ENCODE results near the gene STK17A. TPM values are rescaled to one million over a fixed set of nuclear protein-coding genes. Genes with fewer than 3 reads are reported as not detected.

Gene STK17A
- total and polyA plus RNA-seq, 9 donors, result 9.9 to 19.9 (median 12.7) TPM

DNA sequence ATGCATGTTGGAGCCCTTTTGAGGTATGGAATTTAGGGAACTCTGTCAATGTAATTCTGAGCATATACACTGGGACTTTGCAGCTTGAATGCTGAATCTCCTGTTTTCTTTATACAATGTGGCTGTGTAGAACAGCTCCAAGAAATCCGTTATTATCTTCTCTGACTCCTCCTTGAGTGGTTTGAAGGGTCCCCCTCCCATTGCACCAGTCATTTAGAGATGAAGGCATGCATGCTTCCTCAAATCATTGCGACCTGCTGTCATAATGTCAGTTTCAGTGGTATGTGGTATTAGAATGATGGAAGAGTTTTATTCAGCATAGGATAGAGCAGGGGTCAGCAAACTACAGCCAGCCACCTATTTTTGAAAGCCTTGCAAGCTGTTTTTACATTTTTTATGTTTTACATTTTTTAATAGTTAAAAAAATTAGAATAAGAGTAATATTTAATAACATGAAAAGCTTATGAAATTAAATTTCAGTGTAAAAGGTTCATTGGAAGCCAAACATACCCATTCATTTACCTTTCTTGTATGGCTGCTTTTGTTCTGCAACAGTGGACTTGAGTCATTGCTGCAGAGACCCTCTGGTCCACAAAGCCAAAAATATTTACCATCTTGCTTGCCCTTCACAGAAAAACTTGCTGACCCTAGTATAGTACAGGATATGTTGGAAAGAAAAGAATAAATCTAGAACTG lies 8.1 kb downstream of the STK17A start:
- H3K27ac ChIP-seq, result no peak overlapping the region
- peaks cover 12% of the 10 kb centered on the region for H3K4me1 ChIP-seq (ENCODE audit: insufficient read depth)
- H3K9me3 ChIP-seq, result no peaks in the 10 kb centered on the region
- 70 to 77% (median 73%) methylated on average over 2 of the region's 2 CpGs for WGBS, 3 donors
- H3K36me3 ChIP-seq, result no peaks in the 10 kb centered on the region
- DNase-seq, result no peak
- no peaks in the 10 kb centered on the region for H3K27me3 ChIP-seq
- intact Hi-C loops (cut with DNase I), result no loop called here
- TF ChIP-seq EP300 (IDR thresholded peaks at IDR 0.05) (no peak), POLR2A (IDR thresholded peaks at IDR 0.05) (no peak)
- TF ChIP-seq, protein P1, sequence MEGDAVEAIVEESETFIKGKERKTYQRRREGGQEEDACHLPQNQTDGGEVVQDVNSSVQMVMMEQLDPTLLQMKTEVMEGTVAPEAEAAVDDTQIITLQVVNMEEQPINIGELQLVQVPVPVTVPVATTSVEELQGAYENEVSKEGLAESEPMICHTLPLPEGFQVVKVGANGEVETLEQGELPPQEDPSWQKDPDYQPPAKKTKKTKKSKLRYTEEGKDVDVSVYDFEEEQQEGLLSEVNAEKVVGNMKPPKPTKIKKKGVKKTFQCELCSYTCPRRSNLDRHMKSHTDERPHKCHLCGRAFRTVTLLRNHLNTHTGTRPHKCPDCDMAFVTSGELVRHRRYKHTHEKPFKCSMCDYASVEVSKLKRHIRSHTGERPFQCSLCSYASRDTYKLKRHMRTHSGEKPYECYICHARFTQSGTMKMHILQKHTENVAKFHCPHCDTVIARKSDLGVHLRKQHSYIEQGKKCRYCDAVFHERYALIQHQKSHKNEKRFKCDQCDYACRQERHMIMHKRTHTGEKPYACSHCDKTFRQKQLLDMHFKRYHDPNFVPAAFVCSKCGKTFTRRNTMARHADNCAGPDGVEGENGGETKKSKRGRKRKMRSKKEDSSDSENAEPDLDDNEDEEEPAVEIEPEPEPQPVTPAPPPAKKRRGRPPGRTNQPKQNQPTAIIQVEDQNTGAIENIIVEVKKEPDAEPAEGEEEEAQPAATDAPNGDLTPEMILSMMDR (IDR thresholded peaks at IDR 0.05), result no peak
- H3K4me3 ChIP-seq, result no peak overlapping the region

DNA sequence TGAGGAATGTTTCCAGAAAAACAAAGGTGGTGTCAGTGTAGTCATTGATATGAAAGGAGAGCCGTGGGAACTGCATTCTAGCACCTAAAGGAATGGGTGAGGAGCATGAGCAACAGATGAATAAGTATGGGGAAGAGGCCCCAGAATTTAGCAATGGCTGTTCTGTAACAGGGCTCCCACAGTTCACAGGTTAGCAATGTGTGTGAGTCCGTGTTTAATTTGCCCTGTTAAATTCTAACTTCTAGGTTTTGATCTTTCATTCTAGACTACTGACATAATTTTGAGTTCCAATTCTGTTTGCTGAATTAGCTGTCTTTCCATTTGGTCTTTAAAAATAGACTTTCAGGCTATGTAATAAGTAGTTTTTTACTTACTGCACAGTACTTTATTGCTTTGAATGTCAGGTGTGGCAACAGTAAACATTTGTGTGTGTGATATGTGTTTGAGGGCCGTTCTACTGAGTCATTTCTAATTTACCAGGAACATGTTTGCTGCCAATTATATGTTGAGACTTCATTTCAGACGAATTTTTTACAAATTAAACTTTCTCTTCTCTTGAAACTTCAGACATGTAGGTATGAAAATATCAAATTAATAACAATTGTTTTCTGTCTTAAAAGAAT lies 8.8 kb downstream of the STK17A start:
- H3K27me3 ChIP-seq, result no peaks in the 10 kb centered on the region
- H3K27ac ChIP-seq, result no peak overlapping the region
- no peaks in the 10 kb centered on the region for H3K9me3 ChIP-seq
- H3K4me1 ChIP-seq (ENCODE audit: insufficient read depth), result peaks cover 12% of the 10 kb centered on the region
- DNase-seq, result no peak
- no peak overlapping the region for H3K4me3 ChIP-seq
- WGBS, 3 donors, result 53 to 66% (median 55%) methylated on average over 4 of the region's 4 CpGs
- intact Hi-C loops (cut with DNase I), result no loop called here
- H3K36me3 ChIP-seq, result no peaks in the 10 kb centered on the region
- TF ChIP-seq EP300 (IDR thresholded peaks at IDR 0.05) (no peak), POLR2A (IDR thresholded peaks at IDR 0.05) (no peak)
- TF ChIP-seq, protein P1 (IDR thresholded peaks at IDR 0.05), result no peak

DNA sequence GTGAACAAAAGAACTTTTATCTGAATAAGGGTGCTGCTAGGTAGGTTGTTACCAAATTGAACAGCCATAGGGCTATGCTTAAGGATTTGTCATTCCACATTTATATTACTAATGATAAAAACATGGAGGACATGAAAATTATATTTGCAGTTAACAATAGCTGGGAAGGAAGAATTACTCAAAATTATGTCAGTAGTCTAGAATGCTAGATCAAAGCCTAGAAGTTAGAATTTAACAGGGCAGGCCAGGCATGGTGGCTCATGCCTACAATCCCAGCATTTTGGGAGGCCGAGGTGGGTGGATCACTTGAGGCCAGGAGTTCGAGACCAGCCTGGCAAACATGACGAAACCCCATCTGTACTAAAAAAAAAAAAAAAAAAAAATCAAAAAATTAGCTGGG lies 9.4 kb downstream of the STK17A start:
- 84 to 98% (median 87%) methylated on average over 3 of the region's 3 CpGs for WGBS, 3 donors
- no peak overlapping the region for H3K27ac ChIP-seq
- no peaks in the 10 kb centered on the region for H3K36me3 ChIP-seq
- H3K4me3 ChIP-seq, result no peak overlapping the region
- no peaks in the 10 kb centered on the region for H3K27me3 ChIP-seq
- peaks cover 12% of the 10 kb centered on the region for H3K4me1 ChIP-seq (ENCODE audit: insufficient read depth)
- intact Hi-C loops (cut with DNase I), result no loop called here
- H3K9me3 ChIP-seq, result no peaks in the 10 kb centered on the region
- TF ChIP-seq EP300 (IDR thresholded peaks at IDR 0.05), result no peak
- TF ChIP-seq, protein P1 (IDR thresholded peaks at IDR 0.05), result no peak
- no peak for TF ChIP-seq POLR2A (IDR thresholded peaks at IDR 0.05)
- no peak for DNase-seq

DNA sequence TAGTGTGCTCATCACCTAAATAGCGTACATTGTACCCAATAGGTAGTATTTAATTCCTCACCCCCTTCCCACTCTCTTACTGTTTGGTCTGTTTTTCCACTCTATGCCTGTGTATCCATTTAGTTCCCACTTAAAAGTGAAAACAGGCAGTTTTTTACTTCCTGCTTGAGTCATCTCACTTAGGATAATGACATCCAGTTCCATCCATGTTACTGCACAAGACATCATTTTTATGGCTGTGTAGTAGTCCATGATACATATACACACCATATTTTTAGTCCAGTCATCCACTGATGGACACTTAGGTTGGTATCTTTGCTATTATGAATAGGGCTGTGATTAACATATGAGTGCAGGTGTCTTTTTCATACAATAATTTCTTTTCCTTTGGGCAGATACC lies 10.1 kb downstream of the STK17A start:
- no peaks in the 10 kb centered on the region for H3K27me3 ChIP-seq
- H3K27ac ChIP-seq, result no peak overlapping the region
- no peak overlapping the region for H3K4me3 ChIP-seq

More for the DNA sequence above, 10.1 kb downstream of the STK17A start:
- intact Hi-C loops (cut with DNase I), result no loop called here
- DNase-seq, result no peak
- TF ChIP-seq, protein P1 (IDR thresholded peaks at IDR 0.05), result no peak
- no peak for TF ChIP-seq POLR2A (IDR thresholded peaks at IDR 0.05)
- TF ChIP-seq EP300 (IDR thresholded peaks at IDR 0.05), result no peak
- 95 to 96% (median 96%) methylated on average over 1 of the region's 1 CpG for WGBS, 3 donors
- Histone ChIP-seq H3K9me3 (no peaks in the 10 kb centered on the region), H3K36me3 (no peaks in the 10 kb centered on the region), H3K4me1 (ENCODE audit: insufficient read depth) (peaks cover 12% of the 10 kb centered on the region)

Data from ovary (tissue), 9 donors.